Gastrocnemius medialis (tissue), 4 donors: ENCODE data around the gene MYO1B. TPM values are rescaled to one million over a fixed set of nuclear protein-coding genes. Genes with fewer than 3 reads are reported as not detected.

ENCODE experiments used
- ATAC-seq, 2 donors: fragments of 150-250 bp; one replicate each; pipeline ENCODE4 v1.9.1; 2016
- DNase-seq, 2 donors: peaks; one replicate each; pipeline ENCODE4 v3.0.0-alpha.2; 2019
- H3K27ac ChIP-seq, 4 donors: fragments of 200-600 bp; sonication (generic); 1 replicate in 1 of 4; 2 replicates in 3 of 4; pipeline ENCODE4 v1.5.1; 2016 to 2018; ENCODE audit warnings: mild to moderate bottlenecking in 2 of 4, moderate library complexity in 1 of 4
- H3K27me3 ChIP-seq, 3 donors: fragments of 200-600 bp; sonication (generic) in 2 of 3; 1 replicate in 1 of 3; 2 replicates in 2 of 3; pipeline versions ENCODE4 v1.5.1 to v1.6.0; 2016 to 2019; ENCODE audit warnings: mild to moderate bottlenecking in 1 of 3, moderate library complexity in 1 of 3
- H3K36me3 ChIP-seq, 2 donors: fragments of 200-600 bp; sonication (generic) in 1 of 2; one replicate each; pipeline ENCODE4 v1.5.1; 2017 to 2018
- H3K4me1 ChIP-seq, 2 donors: fragments of 200-600 bp; sonication (generic) in 1 of 2; one replicate each; pipeline ENCODE4 v1.5.1; 2016 to 2017; ENCODE audit warnings: mild to moderate bottlenecking in 2 of 2
- H3K4me3 ChIP-seq, 4 donors: fragments of 200-600 bp; sonication (generic) in 3 of 4; 1 replicate in 1 of 4; 2 replicates in 3 of 4; pipeline ENCODE4 v1.5.1; 2016 to 2019; ENCODE audit warnings: mild to moderate bottlenecking in 2 of 4
- H3K9me3 ChIP-seq, 3 donors: fragments of 200-600 bp; sonication (generic) in 2 of 3; 1 replicate in 1 of 3; 2 replicates in 2 of 3; pipeline ENCODE4 v1.5.1; 2016 to 2019
- CTCF ChIP-seq, 5 experiments: fragments of 450-650 bp in 3 of 5; fragments of 200-600 bp in 2 of 5; sonication (generic) in 2 of 5; IDR thresholded peaks in 4 of 5; conservative IDR thresholded peaks in 1 of 5; 1 replicate in 4 of 5; 2 replicates in 1 of 5; pipeline ENCODE4 v1.5.1; 2016 to 2019; ENCODE audit warnings: antibody characterized with exemption in 5 of 5, mild to moderate bottlenecking in 3 of 5, moderate library complexity in 3 of 5
- POLR2A ChIP-seq, 2 donors: fragments of 450-650 bp; IDR thresholded peaks; one replicate each; pipeline ENCODE4 v1.6.1; 2017; ENCODE audit warnings: antibody characterized with exemption in 2 of 2, mild to moderate bottlenecking in 2 of 2, moderate library complexity in 2 of 2
- in situ Hi-C, 4 donors: fragments of 200-750 bp; cut with MboI; loops; one replicate each; pipeline versions ENCODE4 v1.15.0 to v1.8.0; 2017; ENCODE audit warnings: low sequenced_read_pairs in 4 of 4
- intact Hi-C: fragments of 100-400 bp; cut with DNase I; formaldehyde crosslinking; loops from one replicate; pipeline ENCODE4 v1.15.1; 2023; ENCODE audit warnings: low total_unique reads
- total RNA-seq, 4 donors: library from RNA; depleted of rRNA; stranded (reverse); fragments of >200 nt; gene quantifications; one replicate each; pipeline versions ENCODE4 v1.1.0 to v1.2.3, GENCODE V29; 2016

MYO1B gene
- total RNA-seq, 4 donors from 2014 or later = 7.0 to 10.8 (median 10.0) TPM

GRCh38 chr2:191436368-191437055, 191.3 kb downstream of the MYO1B start:
- Histone ChIP-seq H3K36me3 (no peaks in the 10 kb centered on the region), H3K27me3 (no peaks in the 10 kb centered on the region), H3K9me3 (no peaks in the 10 kb centered on the region), H3K4me3 (no peak overlapping the region), H3K27ac (peak overlapping the region in 2 of 4 donors; percentile 45 to 50), H3K4me1 (no peaks in the 10 kb centered on the region)
- intact Hi-C loops = no loop called here
- ATAC-seq = no peak
- in situ Hi-C loops = no loop called here
- TF ChIP-seq POLR2A (IDR thresholded peaks at IDR 0.05) = no peak
- TF ChIP-seq CTCF (IDR thresholded peaks at IDR 0.05 in 4 of 5, conservative IDR thresholded peaks at IDR 0.05 in 1 of 5) = no peak
- no peak for DNase-seq

DNA sequence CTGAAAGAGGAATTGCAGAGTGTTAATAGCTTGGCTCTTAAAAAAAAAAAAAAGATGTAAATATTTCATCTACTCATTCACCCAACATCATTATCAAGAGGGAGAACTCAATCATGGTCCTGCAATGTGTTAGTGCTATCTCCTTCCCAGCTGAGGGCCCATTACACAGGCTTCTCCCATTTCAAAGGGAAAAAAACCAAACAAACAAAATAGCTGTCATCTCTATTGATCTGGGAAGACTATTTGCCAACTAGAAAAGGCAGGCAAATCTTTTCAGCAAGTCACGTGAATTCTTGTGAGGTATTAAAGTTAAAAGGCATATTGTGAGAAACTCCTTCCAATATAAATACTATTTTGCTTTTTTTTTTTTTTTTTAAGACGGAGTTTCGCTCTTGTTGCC, 194.3 kb downstream of the MYO1B start:
- in situ Hi-C loops = no loop called here
- no peak for TF ChIP-seq CTCF (IDR thresholded peaks at IDR 0.05 in 4 of 5, conservative IDR thresholded peaks at IDR 0.05 in 1 of 5)
- TF ChIP-seq POLR2A (IDR thresholded peaks at IDR 0.05) = no peak
- intact Hi-C loops = no loop called here
- no peak for ATAC-seq
- Histone ChIP-seq H3K4me3 (no peak overlapping the region), H3K27ac (no peak overlapping the region), H3K27me3 (no peaks in the 10 kb centered on the region), H3K4me1 (no peaks in the 10 kb centered on the region), H3K36me3 (no peaks in the 10 kb centered on the region), H3K9me3 (no peaks in the 10 kb centered on the region)
- no peak for DNase-seq

GRCh38 chr2:191441496-191442214, 196.5 kb downstream of the MYO1B start:
- Histone ChIP-seq H3K4me3 (no peak overlapping the region), H3K4me1 (no peaks in the 10 kb centered on the region), H3K27ac (peak overlapping the region in 2 of 4 donors; percentile 6 to 30), H3K36me3 (no peaks in the 10 kb centered on the region), H3K27me3 (no peaks in the 10 kb centered on the region), H3K9me3 (no peaks in the 10 kb centered on the region)
- intact Hi-C loops (no loop called here), in situ Hi-C loops (no loop called here)
- ATAC-seq = peak; percentile 33
- peak in 1 of 2 donors; percentile 15 for DNase-seq
- no peak for TF ChIP-seq POLR2A (IDR thresholded peaks at IDR 0.05)
- no peak for TF ChIP-seq CTCF (IDR thresholded peaks at IDR 0.05 in 4 of 5, conservative IDR thresholded peaks at IDR 0.05 in 1 of 5)

- intact Hi-C loops = no loop called here
- TF ChIP-seq CTCF (IDR thresholded peaks at IDR 0.05 in 4 of 5, conservative IDR thresholded peaks at IDR 0.05 in 1 of 5) = no peak
- no peak for TF ChIP-seq POLR2A (IDR thresholded peaks at IDR 0.05)
- ATAC-seq = no peak
- Histone ChIP-seq H3K36me3 (no peaks in the 10 kb centered on the region), H3K4me1 (no peaks in the 10 kb centered on the region), H3K9me3 (no peaks in the 10 kb centered on the region), H3K4me3 (no peak overlapping the region), H3K27ac (no peak overlapping the region), H3K27me3 (no peaks in the 10 kb centered on the region)
- in situ Hi-C loops = no loop called here
- DNase-seq = no peak
These were observed 198.2 kb downstream of the MYO1B start for GRCh38 chr2:191443446-191443845.
